Right lobe of liver (tissue), 6 donors: ENCODE data around the gene CAND2. TPM values are rescaled to one million over a fixed set of nuclear protein-coding genes. Genes with fewer than 3 reads are reported as not detected.

Experiments
- ATAC-seq, 4 donors: fragments of 200-7000 bp; cut with Tn5 transposase; one replicate each; pipeline ENCODE4 v1.9.1; 2020; ENCODE audit warnings: mild to moderate bottlenecking in 4 of 4, moderate library complexity in 4 of 4
- DNase-seq, 3 donors: peaks; one replicate each; pipeline ENCODE4 v3.0.0-alpha.2; 2020
- H3K27ac ChIP-seq, 3 donors: fragments of 200-600 bp; one replicate each; pipeline ENCODE4 v1.8.0; 2022
- H3K27me3 ChIP-seq, 2 donors: fragments of 200-600 bp; one replicate each; pipeline ENCODE4 v1.8.0; 2022
- H3K36me3 ChIP-seq, 4 donors: fragments of 200-600 bp; sonication (generic) in 1 of 4; one replicate each; pipeline versions ENCODE4 v1.5.1 to v1.8.0; 2017 to 2022; ENCODE audit warnings: control low read depth in 1 of 4
- H3K4me1 ChIP-seq, 4 donors: fragments of 200-600 bp; sonication (generic) in 1 of 4; one replicate each; pipeline versions ENCODE4 v1.5.1 to v1.8.0; 2017 to 2022; ENCODE audit warnings: control low read depth in 1 of 4
- H3K4me3 ChIP-seq, 3 donors: fragments of 200-600 bp; one replicate each; pipeline ENCODE4 v1.8.0; 2022
- H3K9me3 ChIP-seq, 4 donors: fragments of 200-600 bp; sonication (generic) in 1 of 4; one replicate each; pipeline versions ENCODE4 v1.5.1 to v1.8.0; 2017 to 2022; ENCODE audit warnings: control low read depth in 1 of 4
- CTCF ChIP-seq, 4 donors: fragments of 200-600 bp in 3 of 4; fragments of 450-650 bp in 1 of 4; IDR thresholded peaks; one replicate each; pipeline versions ENCODE4 v1.5.1 to v1.8.0; 2016 to 2022; ENCODE audit warnings: antibody characterized with exemption in 4 of 4, mild to moderate bottlenecking in 2 of 4
- POLR2A ChIP-seq: fragments of 450-650 bp; IDR thresholded peaks from one replicate; pipeline ENCODE4 v1.6.1; 2017; ENCODE audit warnings: antibody characterized with exemption, mild to moderate bottlenecking
- WGBS: methylation state at CpG from one replicate; pipeline ENCODE4 v1.1.6; 2018; ENCODE audit warnings: low coverage, low lambda C conversion rate; ENCODE audit not compliant: insufficient coverage; ENCODE audit errors: missing lambda C conversion rate; 5-methylcytosine and 5-hydroxymethylcytosine counted together
- intact Hi-C, 2 donors: fragments of 100-400 bp; cut with DNase I; formaldehyde crosslinking; loops; one replicate each; pipeline versions ENCODE4 v1.11.2 to v1.14.1; 2022
- total RNA-seq, 6 experiments: library from RNA; depleted of rRNA in 2 of 6; stranded (reverse); fragments of >200 nt in 2 of 6; fragmentation: NEBNext Ultra II Directional in 3 of 6; extraction: Animal tissue kit (Norgen Biotek cat#: 25700) in 3 of 6; gene quantifications; one replicate each; pipeline versions ENCODE4 v1.1.0 to v1.2.4, GENCODE V29; 2016 to 2023
- donor health status: DM: no; HTN: yes; CAD: no.
- donor health status: DM: no; HTN: no; CAD: no.
- donor health status: DM: no; HTN: no; CAD: no.
- donor health status: DM: no; HTN: yes; CAD: no.
- donor health status: DM: no; HTN: yes; CAD: no.

CAND2 gene
- total RNA-seq, 6 experiments from 2014 or later: 0.61 to 4.4 (median 0.77) TPM

GRCh38 chr3:12817343-12817710 lies 20.8 kb downstream of the CAND2 start:
- no peaks in the 10 kb centered on the region for H3K27me3 ChIP-seq
- ATAC-seq (no peak), DNase-seq (no peak)
- H3K4me3 ChIP-seq: no peak overlapping the region
- intact Hi-C loops: no loop called here
- no peaks in the 10 kb centered on the region for H3K4me1 ChIP-seq
- WGBS: no CpG with 5 or more reads among the region's 16 CpGs
- TF ChIP-seq CTCF (IDR thresholded peaks at IDR 0.05) (no peak), POLR2A (no peak)
- H3K27ac ChIP-seq: no peak overlapping the region
- no peaks in the 10 kb centered on the region for H3K9me3 ChIP-seq
- H3K36me3 ChIP-seq: no peaks in the 10 kb centered on the region

GRCh38 chr3:12818273-12818672 lies 21.8 kb downstream of the CAND2 start:
- DNase-seq: no peak
- intact Hi-C loops: no loop called here
- H3K9me3 ChIP-seq: no peaks in the 10 kb centered on the region
- TF ChIP-seq CTCF (IDR thresholded peaks at IDR 0.05) (no peak), POLR2A (no peak)
- 88% methylated on average over 7 of the region's 8 CpGs for WGBS
- no peaks in the 10 kb centered on the region for H3K27me3 ChIP-seq
- ATAC-seq: no peak
- H3K36me3 ChIP-seq: no peaks in the 10 kb centered on the region
- H3K4me3 ChIP-seq: no peak overlapping the region
- no peak overlapping the region for H3K27ac ChIP-seq
- H3K4me1 ChIP-seq: no peaks in the 10 kb centered on the region

- no peaks in the 10 kb centered on the region for H3K36me3 ChIP-seq
- no peaks in the 10 kb centered on the region for H3K4me1 ChIP-seq
- no peak for TF ChIP-seq POLR2A
- no peak for TF ChIP-seq CTCF (IDR thresholded peaks at IDR 0.05)
- no peaks in the 10 kb centered on the region for H3K9me3 ChIP-seq
- ATAC-seq: no peak
- intact Hi-C loops: no loop called here
- no peaks in the 10 kb centered on the region for H3K27me3 ChIP-seq
- no peak overlapping the region for H3K4me3 ChIP-seq
- H3K27ac ChIP-seq: no peak overlapping the region
- DNase-seq: no peak
- 62% methylated on average over 4 of the region's 5 CpGs for WGBS
Measured at GRCh38 chr3:12818773-12819172, 22.3 kb downstream of the CAND2 start.

- Histone ChIP-seq H3K4me1 (no peaks in the 10 kb centered on the region), H3K4me3 (no peak overlapping the region), H3K27ac (no peak overlapping the region), H3K9me3 (no peaks in the 10 kb centered on the region), H3K27me3 (no peaks in the 10 kb centered on the region), H3K36me3 (no peaks in the 10 kb centered on the region)
- no peak for TF ChIP-seq POLR2A
- TF ChIP-seq CTCF (IDR thresholded peaks at IDR 0.05): peak; percentile 24 to 38 (median 30)
- DNase-seq (no peak), ATAC-seq (peak; percentile 53 to 67 (median 58))
- intact Hi-C loops: no loop called here
- 41% methylated on average over 8 of the region's 8 CpGs for WGBS
Measured at GRCh38 chr3:12822725-12823373, 26.4 kb downstream of the CAND2 start.

GRCh38 chr3:12824299-12824698 lies 27.8 kb downstream of the CAND2 start:
- Histone ChIP-seq H3K9me3 (no peaks in the 10 kb centered on the region), H3K4me1 (no peaks in the 10 kb centered on the region), H3K36me3 (no peaks in the 10 kb centered on the region), H3K4me3 (no peak overlapping the region), H3K27ac (no peak overlapping the region), H3K27me3 (no peaks in the 10 kb centered on the region)
- ATAC-seq (no peak), DNase-seq (no peak)
- 90% methylated on average over 7 of the region's 7 CpGs for WGBS
- intact Hi-C loops: no loop called here
- TF ChIP-seq POLR2A (no peak), CTCF (IDR thresholded peaks at IDR 0.05) (no peak)
